IMR-90 (cell line): ENCODE data around the gene BLVRA. TPM values are rescaled to one million over a fixed set of nuclear protein-coding genes. Genes with fewer than 3 reads are reported as not detected.

Experiments used
- ATAC-seq: fragments of 200-7000 bp; cut with Tn5 transposase; 2 replicates; pipeline ENCODE4 v1.9.1; 2020; ENCODE audit warnings: low read depth, mild to moderate bottlenecking, moderate library complexity
- BruUV-seq: library from RNA; stranded (reverse); fragments of 400-500 nt; replicated peaks from 2 replicates; lab custom pipeline; 2021; lab: Mats Ljungman, UMichigan
- CTCF ChIA-PET: fragments of 300-600 bp; formaldehyde crosslinking; extraction: SDS; loops from one replicate; lab custom pipeline; 2021; ENCODE audit warnings: antibody characterized with exemption; lab: Yijun Ruan, JAX
- POLR2A ChIA-PET: fragments of 300-600 bp; sonication (Branson Sonifier 250); formaldehyde crosslinking; loops from one replicate; lab custom pipeline; 2022; ENCODE audit warnings: antibody characterized with exemption; ENCODE audit not compliant: unreplicated experiment; lab: Charles Lee
- DNase-seq: peaks from one replicate; pipeline ENCODE4 v3.0.0; 2013
- H2AFZ ChIP-seq: replicated peaks from 2 replicates; pipeline ENCODE3; 2013; ENCODE audit warnings: low read length, mild to moderate bottlenecking; ENCODE audit not compliant: poor library complexity
- H2AK5ac ChIP-seq: 2 replicates; pipeline ENCODE4 v1.6.1; 2013; ENCODE audit warnings: low read depth, low read length, inconsistent platforms
- H2AK9ac ChIP-seq: replicated peaks from 2 replicates; pipeline ENCODE3; 2013; ENCODE audit warnings: mild to moderate bottlenecking, low read depth, low read length, moderate library complexity; ENCODE audit not compliant: poor library complexity
- H2BK120ac ChIP-seq: 2 replicates; pipeline ENCODE4 v1.6.1; 2013; ENCODE audit warnings: low read depth, low read length, inconsistent platforms
- H2BK15ac ChIP-seq: 3 replicates; pipeline ENCODE4 v1.6.1; 2013; ENCODE audit warnings: low read depth, low read length, inconsistent platforms
- H2BK20ac ChIP-seq: 2 replicates; pipeline ENCODE4 v1.6.1; 2013; ENCODE audit warnings: low read depth, mild to moderate bottlenecking, inconsistent platforms, low read length, moderate library complexity
- H2BK5ac ChIP-seq: 2 replicates; pipeline ENCODE4 v1.6.1; 2013; ENCODE audit warnings: mild to moderate bottlenecking, low read depth, low read length, inconsistent platforms; ENCODE audit not compliant: poor library complexity, severe bottlenecking
- H3K14ac ChIP-seq: replicated peaks from 2 replicates; pipeline ENCODE4 v1.6.1; 2013; ENCODE audit warnings: low read depth, low read length, inconsistent platforms
- H3K18ac ChIP-seq: 2 replicates; pipeline ENCODE4 v1.6.1; 2013; ENCODE audit warnings: low read depth, low read length, control low read depth
- H3K23ac ChIP-seq: 2 replicates; pipeline ENCODE4 v1.6.1; 2013; ENCODE audit warnings: low read depth, low read length, inconsistent platforms
- H3K27ac ChIP-seq: 2 replicates; pipeline ENCODE4 v1.5.1; 2013; ENCODE audit warnings: mild to moderate bottlenecking, control low read depth, low read length; ENCODE audit not compliant: insufficient read depth
- H3K27me3 ChIP-seq: 2 replicates; pipeline ENCODE4 v1.6.1; 2013; ENCODE audit warnings: low read length; ENCODE audit not compliant: control insufficient read depth, insufficient read depth
- H3K36me3 ChIP-seq: 2 replicates; pipeline ENCODE4 v1.6.1; 2013; ENCODE audit warnings: low read length, mixed read lengths; ENCODE audit not compliant: control insufficient read depth, insufficient read depth
- H3K4ac ChIP-seq: 2 replicates; pipeline ENCODE4 v1.6.1; 2013; ENCODE audit warnings: low read depth, low read length, inconsistent platforms
- H3K4me1 ChIP-seq: 2 replicates; pipeline ENCODE4 v1.6.1; 2013; ENCODE audit warnings: low read length, mixed read lengths; ENCODE audit not compliant: control insufficient read depth, insufficient read depth
- H3K4me2 ChIP-seq: 2 replicates; pipeline ENCODE4 v1.6.1; 2013; ENCODE audit warnings: low read depth, mild to moderate bottlenecking, control low read depth, low read length, moderate library complexity
- H3K4me3 ChIP-seq: 2 replicates; pipeline ENCODE4 v1.5.1; 2013; ENCODE audit warnings: low read depth, mild to moderate bottlenecking, control low read depth, low read length, moderate library complexity; ENCODE audit not compliant: insufficient read depth
- H3K56ac ChIP-seq: 2 replicates; pipeline ENCODE4 v1.6.1; 2013; ENCODE audit warnings: low read length, inconsistent platforms; ENCODE audit not compliant: insufficient read depth; ENCODE audit errors: extremely low read depth
- H3K79me1 ChIP-seq, 2 experiments: 2 replicates each; pipeline ENCODE4 v1.6.1; 2013; ENCODE audit warnings: low read length in 2 of 2, inconsistent platforms in 1 of 2, low read depth in 1 of 2
- H3K9ac ChIP-seq: 2 replicates; pipeline ENCODE4 v1.6.1; 2013; ENCODE audit warnings: low read depth, low read length, control low read depth
- H3K9me1 ChIP-seq: 2 replicates; pipeline ENCODE4 v1.6.1; 2013; ENCODE audit warnings: low read length, inconsistent platforms; ENCODE audit not compliant: insufficient read depth
- H3K9me3 ChIP-seq: 2 replicates; pipeline ENCODE4 v1.6.1; 2013; ENCODE audit warnings: low read length; ENCODE audit not compliant: control insufficient read depth, insufficient read depth
- H4K20me1 ChIP-seq: 2 replicates; pipeline ENCODE4 v1.6.1; 2013; ENCODE audit warnings: low read length, inconsistent platforms; ENCODE audit not compliant: insufficient read depth
- H4K5ac ChIP-seq: 2 replicates; pipeline ENCODE4 v1.6.1; 2013; ENCODE audit warnings: mild to moderate bottlenecking, low read depth, low read length, control low read depth
- H4K8ac ChIP-seq, 2 experiments: 2 replicates each; pipeline ENCODE4 v1.6.1; 2013; ENCODE audit warnings: low read depth in 2 of 2, low read length in 2 of 2, control low read depth in 1 of 2, inconsistent platforms in 1 of 2
- H4K91ac ChIP-seq: 2 replicates; pipeline ENCODE4 v1.6.1; 2013; ENCODE audit warnings: low read depth, low read length, inconsistent platforms; ENCODE audit not compliant: insufficient read depth
- BHLHE40 ChIP-seq: fragments of 150-350 bp; IDR thresholded peaks from 2 replicates; pipeline ENCODE4 v1.6.1; 2016; ENCODE audit warnings: mild to moderate bottlenecking, low read depth, low read length
- CTCF ChIP-seq: conservative IDR thresholded peaks from 2 replicates; pipeline ENCODE4 v1.5.1; 2012; ENCODE audit warnings: mild to moderate bottlenecking, low read depth, low read length, improper control_type of control experiment
- MAZ ChIP-seq: IDR thresholded peaks from 2 replicates; pipeline ENCODE4 v1.6.1; 2012; ENCODE audit warnings: low read depth, mild to moderate bottlenecking, low read length, improper control_type of control experiment, moderate library complexity, borderline replicate concordance
- MXI1 ChIP-seq: IDR thresholded peaks from 2 replicates; pipeline ENCODE4 v1.6.1; 2012; ENCODE audit warnings: low read depth, mild to moderate bottlenecking, low read length, moderate library complexity, borderline replicate concordance
- WGBS, 2 experiments: methylation state at CpG; one replicate each; pipeline versions ENCODE4 v1.1.5 to v1.1.7; 2013; ENCODE audit warnings: missing lambda C conversion rate in 2 of 2; ENCODE audit not compliant: insufficient read length in 1 of 2; ENCODE audit errors: extremely low coverage in 2 of 2; 5-methylcytosine and 5-hydroxymethylcytosine counted together
- dilution Hi-C: fragments of 300-500 bp; cut with HindIII; formaldehyde crosslinking; loops from one replicate; pipeline ENCODE4 v1.14.3; 2018; ENCODE audit warnings: low sequenced_read_pairs; ENCODE audit not compliant: unreplicated experiment
- in situ Hi-C: fragments of 300-500 bp; cut with MboI; formaldehyde crosslinking; loops from 3 replicates; pipeline ENCODE4 v1.14.3; 2019; ENCODE audit warnings: low sequenced_read_pairs, inconsistent platforms, mixed read lengths
- intact Hi-C: fragments of 100-400 bp; cut with micrococcal nuclease; formaldehyde crosslinking; loops from 2 replicates; pipeline ENCODE4 v1.10.0; 2022
- polyA plus RNA-seq, 3 experiments: library from polyadenylated mRNA; depleted of rRNA; stranded (reverse); fragments of >200 nt; gene quantifications; 2 replicates each; pipeline ENCODE4 v1.2.3, GENCODE V29; 2012; ENCODE audit warnings: low replicate concordance in 1 of 3
- total RNA-seq: library from RNA; depleted of rRNA; stranded (reverse); fragments of >200 nt; gene quantifications from 2 replicates; pipeline ENCODE4 v1.2.3, GENCODE V29; 2012
- TF ChIP-seq, protein P1 (sequence below): fragments of 150-350 bp; IDR thresholded peaks from 2 replicates; pipeline ENCODE4 v1.6.1; 2017; ENCODE audit warnings: mild to moderate bottlenecking, antibody characterized with exemption, low read length, low read depth

BLVRA gene
- total and polyA plus RNA-seq, 2 of the 4 experiments (the other 2 are of a cell fraction), result 32.3 to 47.1 TPM

GRCh38 chr7:43757073-43757720, 1.3 kb upstream of the BLVRA start:
- CTCF ChIA-PET, result no interaction called here
- 0 out of 2 replicates have a peak overlapping the region, but pooled peaks have one; percentile 6 for H3K23ac ChIP-seq
- no peak overlapping the region for H3K9ac ChIP-seq
- 94% methylated on average over 2 of the region's 2 CpGs; no CpG with 5 or more reads in 1 of the 2 experiments for WGBS, 2 experiments
- no peak overlapping the region for H3K4me2 ChIP-seq
- no peaks in the 10 kb centered on the region for H3K36me3 ChIP-seq
- no TSS peak for BruUV-seq
- no peak for DNase-seq
- H2AK9ac ChIP-seq, result no peak overlapping the region
- POLR2A ChIA-PET, result interaction anchor here (0.6 kb wide), 1 partner anchor 44 kb away, joined by 3 read pairs; no protein-coding TSS in a partner anchor
- H3K14ac ChIP-seq, result no peak overlapping the region
- no peak overlapping the region for H3K56ac ChIP-seq
- in situ Hi-C loops, result no loop called here
- peaks cover 0 to 14% of the 10 kb centered on the region in 2 experiments; a peak in 3 of 4 replicates for H3K79me1 ChIP-seq
- intact Hi-C loops, result no loop called here
- no peaks in the 10 kb centered on the region for H3K27me3 ChIP-seq
- peaks cover 19% of the 10 kb centered on the region for H3K9me1 ChIP-seq
- H2BK15ac ChIP-seq, result 0 out of 3 replicates have a peak overlapping the region, but pooled peaks have one; percentile 2
- peaks cover 15% of the 10 kb centered on the region for H3K4me1 ChIP-seq
- ATAC-seq, result no peak
- no peak overlapping the region for H3K27ac ChIP-seq
- no peak overlapping the region for H3K18ac ChIP-seq
- dilution Hi-C loops, result no loop called here
- no peak overlapping the region for H2BK120ac ChIP-seq
- TF ChIP-seq MAZ, result no peak
- no peak for TF ChIP-seq CTCF
- TF ChIP-seq MXI1, result no peak
- TF ChIP-seq BHLHE40, result no peak
- TF ChIP-seq, protein P1, sequence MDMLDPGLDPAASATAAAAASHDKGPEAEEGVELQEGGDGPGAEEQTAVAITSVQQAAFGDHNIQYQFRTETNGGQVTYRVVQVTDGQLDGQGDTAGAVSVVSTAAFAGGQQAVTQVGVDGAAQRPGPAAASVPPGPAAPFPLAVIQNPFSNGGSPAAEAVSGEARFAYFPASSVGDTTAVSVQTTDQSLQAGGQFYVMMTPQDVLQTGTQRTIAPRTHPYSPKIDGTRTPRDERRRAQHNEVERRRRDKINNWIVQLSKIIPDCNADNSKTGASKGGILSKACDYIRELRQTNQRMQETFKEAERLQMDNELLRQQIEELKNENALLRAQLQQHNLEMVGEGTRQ, result no peak
- peak overlapping the region; percentile 13; the same call in 1 of the 2 replicates for H4K91ac ChIP-seq
- H4K5ac ChIP-seq, result 0 out of 2 replicates have a peak overlapping the region, but pooled peaks have one; percentile 36
- H4K8ac ChIP-seq, result peak overlapping the region in 1 of 2 experiments; percentile 8; a peak in 1 of 4 replicates
- H3K4me3 ChIP-seq, result no peak overlapping the region
- H2AK5ac ChIP-seq, result peak overlapping the region; percentile 53; the same call in 1 of the 2 replicates
- no peak overlapping the region for H2AFZ ChIP-seq
- no peak overlapping the region for H2BK20ac ChIP-seq
- H2BK5ac ChIP-seq, result no peak overlapping the region
- 0 out of 2 replicates have a peak overlapping the region, but pooled peaks have one; percentile 2 for H3K4ac ChIP-seq
- H3K9me3 ChIP-seq, result no peaks in the 10 kb centered on the region
- no peaks in the 10 kb centered on the region for H4K20me1 ChIP-seq
